Activated naive CD8-positive, alpha-beta T cell treated with anti-CD3 and anti-CD28 coated beads, Interleukin-2, amount 50 U/mL, for 24 hours (primary cell): ENCODE measurements around the gene KIRREL2.
A peak's percentile ranks its signal among the peaks of the same experiment; 100 is the strongest.
"Not testable (repeated sequence)": the region's sequence is repeated elsewhere in the genome, so short reads cannot be mapped to it uniquely, and the experiment has no call there.

ENCODE experiments used
- ATAC-seq: fragments of 150-1000 bp; cut with Tn5 transposase; one replicate; pipeline ENCODE4 v1.10.0; 2021
- DNase-seq: peaks from one replicate; pipeline ENCODE4 v3.0.0; 2021
- H3K27ac Mint-ChIP-seq: one replicate; pipeline ENCODE4 v1.8.0; 2021; ENCODE audit warnings: mild to moderate bottlenecking, mixed read lengths
- H3K27me3 Mint-ChIP-seq: one replicate; pipeline ENCODE4 v1.8.0; 2021; ENCODE audit warnings: mixed read lengths
- H3K36me3 Mint-ChIP-seq: one replicate; pipeline ENCODE4 v1.8.0; 2021; ENCODE audit warnings: low read depth, mixed read lengths
- H3K4me1 Mint-ChIP-seq: one replicate; pipeline ENCODE4 v1.8.0; 2021; ENCODE audit warnings: mixed read lengths
- H3K4me3 Mint-ChIP-seq: one replicate; pipeline ENCODE4 v1.8.0; 2021; ENCODE audit warnings: mild to moderate bottlenecking, moderate library complexity, mixed read lengths
- H3K9me3 Mint-ChIP-seq: one replicate; pipeline ENCODE4 v1.8.0; 2021; ENCODE audit warnings: mixed read lengths

Gene KIRREL2

GRCh38 chr19:35891819-35892218 lies 35.1 kb downstream of the KIRREL2 start:
- not testable (repeated sequence) for H3K27ac Mint-ChIP-seq, H3K27me3 Mint-ChIP-seq, H3K9me3 Mint-ChIP-seq, ATAC-seq, H3K4me3 Mint-ChIP-seq, DNase-seq
- Mint-ChIP-seq H3K4me1 (peaks cover 27% of the 10 kb centered on the region), H3K36me3 (peaks cover 79% of the 10 kb centered on the region)

GRCh38 chr19:35894342-35894741 lies 37.6 kb downstream of the KIRREL2 start:
- peaks cover 42% of the 10 kb centered on the region for H3K4me1 Mint-ChIP-seq
- H3K27me3 Mint-ChIP-seq = no peaks in the 10 kb centered on the region
- DNase-seq = no peak
- H3K9me3 Mint-ChIP-seq = no peaks in the 10 kb centered on the region
- ATAC-seq = no peak
- H3K36me3 Mint-ChIP-seq = peaks cover 77% of the 10 kb centered on the region
- H3K27ac Mint-ChIP-seq = peak overlapping the region; percentile 35
- H3K4me3 Mint-ChIP-seq = no peak overlapping the region

GRCh38 chr19:35895911-35896642 lies 39.4 kb downstream of the KIRREL2 start:
- Mint-ChIP-seq H3K36me3 (peaks cover 66% of the 10 kb centered on the region), H3K4me3 (peak overlapping the region; percentile 81), H3K27ac (peak overlapping the region; percentile 96), H3K4me1 (peaks cover 45% of the 10 kb centered on the region), H3K27me3 (no peaks in the 10 kb centered on the region), H3K9me3 (no peaks in the 10 kb centered on the region)
- ATAC-seq (no peak), DNase-seq (no peak)

- H3K4me1 Mint-ChIP-seq = peaks cover 48% of the 10 kb centered on the region
- H3K27me3 Mint-ChIP-seq = no peaks in the 10 kb centered on the region
- peak overlapping the region; percentile 81 for H3K4me3 Mint-ChIP-seq
- H3K36me3 Mint-ChIP-seq = peaks cover 61% of the 10 kb centered on the region
- no peaks in the 10 kb centered on the region for H3K9me3 Mint-ChIP-seq
- peak overlapping the region; percentile 96 for H3K27ac Mint-ChIP-seq
- no peak for ATAC-seq
- no peak for DNase-seq
Measured at GRCh38 chr19:35896643-35897040, 39.9 kb downstream of the KIRREL2 start.

GRCh38 chr19:35897706-35898451 lies 41.2 kb downstream of the KIRREL2 start:
- H3K4me1 Mint-ChIP-seq = peaks cover 57% of the 10 kb centered on the region
- no peaks in the 10 kb centered on the region for H3K27me3 Mint-ChIP-seq
- H3K36me3 Mint-ChIP-seq = peaks cover 54% of the 10 kb centered on the region
- H3K27ac Mint-ChIP-seq = peak overlapping the region; percentile 96
- DNase-seq (no peak), ATAC-seq (no peak)
- H3K9me3 Mint-ChIP-seq = no peaks in the 10 kb centered on the region
- peak overlapping the region; percentile 81 for H3K4me3 Mint-ChIP-seq

GRCh38 chr19:35898499-35898809 lies 41.7 kb downstream of the KIRREL2 start:
- ATAC-seq (no peak), DNase-seq (no peak)
- Mint-ChIP-seq H3K9me3 (no peaks in the 10 kb centered on the region), H3K36me3 (peaks cover 50% of the 10 kb centered on the region), H3K4me3 (peak overlapping the region; percentile 81), H3K27ac (peak overlapping the region; percentile 96), H3K27me3 (no peaks in the 10 kb centered on the region), H3K4me1 (peaks cover 60% of the 10 kb centered on the region)

- peaks cover 42% of the 10 kb centered on the region for H3K36me3 Mint-ChIP-seq
Measured at GRCh38 chr19:35899547-35900214, 43.0 kb downstream of the KIRREL2 start.

GRCh38 chr19:35901055-35901644 lies 44.4 kb downstream of the KIRREL2 start:
- Mint-ChIP-seq H3K4me1 (peaks cover 64% of the 10 kb centered on the region), H3K27me3 (no peaks in the 10 kb centered on the region), H3K9me3 (no peaks in the 10 kb centered on the region), H3K36me3 (peaks cover 31% of the 10 kb centered on the region), H3K27ac (peak overlapping the region; percentile 96), H3K4me3 (peak overlapping the region; percentile 81)
- no peak for DNase-seq
- ATAC-seq = no peak

More at GRCh38 chr19:35899547-35900214, 43.0 kb downstream of the KIRREL2 start:
- H3K4me3 Mint-ChIP-seq = peak overlapping the region; percentile 81
- DNase-seq = peak; percentile 91
- H3K4me1 Mint-ChIP-seq = peaks cover 65% of the 10 kb centered on the region
- no peaks in the 10 kb centered on the region for H3K9me3 Mint-ChIP-seq
- H3K27ac Mint-ChIP-seq = peak overlapping the region; percentile 96
- no peaks in the 10 kb centered on the region for H3K27me3 Mint-ChIP-seq
- ATAC-seq = peak; percentile 52

GRCh38 chr19:35901854-35902661 lies 45.3 kb downstream of the KIRREL2 start, which contains the start of gene HCST:
TSS of gene HCST (plus strand) at chr19:35902529. CDS start at chr19:35902594, 65 bp downstream.
- Mint-ChIP-seq H3K36me3 (peaks cover 25% of the 10 kb centered on the region), H3K27ac (peak within 1 kb of the TSS; percentile 96), H3K4me1 (peaks cover 66% of the 10 kb centered on the region), H3K4me3 (peak within 1 kb of the TSS; percentile 81), H3K9me3 (no peaks in the 10 kb centered on the region), H3K27me3 (no peaks in the 10 kb centered on the region)
- DNase-seq (peak; percentile 51), ATAC-seq (peak; percentile 12)

GRCh38 chr19:35902870-35903475 lies 46.3 kb downstream of the KIRREL2 start:
- ATAC-seq (no peak), DNase-seq (no peak)
- Mint-ChIP-seq H3K36me3 (peaks cover 16% of the 10 kb centered on the region), H3K27me3 (no peaks in the 10 kb centered on the region), H3K27ac (peak overlapping the region; percentile 86), H3K4me3 (peak overlapping the region; percentile 81), H3K9me3 (no peaks in the 10 kb centered on the region), H3K4me1 (peaks cover 60% of the 10 kb centered on the region)

- Mint-ChIP-seq H3K27me3 (no peaks in the 10 kb centered on the region), H3K36me3 (peaks cover 11% of the 10 kb centered on the region), H3K4me1 (peaks cover 60% of the 10 kb centered on the region), H3K9me3 (no peaks in the 10 kb centered on the region), H3K27ac (peak overlapping the region; percentile 86), H3K4me3 (peak overlapping the region; percentile 81)
- peak; percentile 44 for ATAC-seq
- peak; percentile 88 for DNase-seq
Measured at GRCh38 chr19:35903550-35904179, 47.0 kb downstream of the KIRREL2 start.

GRCh38 chr19:35904311-35905068 lies 47.8 kb downstream of the KIRREL2 start:
- DNase-seq = no peak
- no peak for ATAC-seq
- H3K4me1 Mint-ChIP-seq = peaks cover 64% of the 10 kb centered on the region
- H3K9me3 Mint-ChIP-seq = no peaks in the 10 kb centered on the region
- peak overlapping the region; percentile 9 for H3K4me3 Mint-ChIP-seq
- H3K36me3 Mint-ChIP-seq = peaks cover 5% of the 10 kb centered on the region
- peak overlapping the region; percentile 64 for H3K27ac Mint-ChIP-seq
- no peaks in the 10 kb centered on the region for H3K27me3 Mint-ChIP-seq
